HCT116 (cell line): ENCODE data around the gene PCDH19.

Source experiments
- ATF3 ChIP-seq: IDR thresholded peaks from 2 replicates; pipeline ENCODE4 v1.6.1; 2012
- CEBPB ChIP-seq: IDR thresholded peaks from 2 replicates; pipeline ENCODE4 v1.6.1; 2012; ENCODE audit warnings: low read depth
- POLR2A ChIP-seq: IDR thresholded peaks from 2 replicates; pipeline ENCODE4 v1.7.0; 2011; ENCODE audit warnings: borderline replicate concordance; ENCODE audit not compliant: insufficient read depth, insufficient read length; ENCODE audit errors: extremely low read depth
- POLR2AphosphoS5 ChIP-seq: IDR thresholded peaks from 2 replicates; pipeline ENCODE4 v1.6.1; 2011; ENCODE audit warnings: mild to moderate bottlenecking, low read depth, low read length, moderate library complexity
- REST ChIP-seq: IDR thresholded peaks from 2 replicates; pipeline ENCODE4 v1.6.1; 2012; ENCODE audit warnings: low read depth
- SRF ChIP-seq: IDR thresholded peaks from 2 replicates; pipeline ENCODE4 v1.6.1; 2012; ENCODE audit warnings: low read depth
- TF ChIP-seq, protein P1 (sequence below), 3 experiments: fragments of 200-600 bp in 1 of 3; sonication (generic) in 1 of 3; IDR thresholded peaks in 2 of 3; conservative IDR thresholded peaks in 1 of 3; 2 replicates each; pipeline ENCODE4 v1.5.1; 2012 to 2017; ENCODE audit warnings: low read depth in 2 of 3, low read length in 2 of 3, antibody characterized with exemption in 1 of 3, borderline replicate concordance in 1 of 3, control low read depth in 1 of 3, mild to moderate bottlenecking in 1 of 3, mixed read lengths in 1 of 3, mixed run types in 1 of 3, moderate library complexity in 1 of 3; ENCODE audit not compliant: insufficient read depth in 1 of 3

DNA sequence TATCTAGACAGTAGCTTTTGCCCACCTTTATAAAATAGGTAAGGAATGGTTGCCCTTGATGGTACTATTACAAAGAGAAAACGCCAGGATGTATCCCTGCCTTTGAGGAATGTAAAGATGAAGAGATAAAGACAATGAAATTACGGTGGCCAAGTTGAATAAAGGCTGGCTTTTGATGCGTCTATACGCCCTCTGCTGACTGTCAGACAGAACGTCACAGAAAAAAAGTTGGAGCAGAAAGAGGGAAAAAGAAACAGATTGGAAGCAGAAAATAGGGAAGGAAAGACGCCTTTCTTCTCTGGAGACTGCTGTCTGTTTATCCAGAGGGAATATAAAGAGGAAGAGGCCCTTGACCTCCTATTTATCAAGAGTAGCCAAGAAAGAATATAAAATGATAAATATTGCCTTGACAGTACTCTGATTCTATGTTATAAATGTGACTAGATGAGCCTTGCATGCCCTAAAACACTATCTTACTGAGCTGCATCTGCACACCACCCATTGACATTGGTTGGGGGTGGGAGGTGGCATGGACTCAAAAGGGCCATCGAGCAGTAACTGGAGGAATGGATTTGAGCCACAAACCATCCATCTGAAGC is 30.6 kb downstream of the PCDH19 start:
- TF ChIP-seq REST (no peak), POLR2A (no peak), POLR2AphosphoS5 (no peak), CEBPB (no peak), ATF3 (no peak), SRF (no peak)
- TF ChIP-seq, protein P1, sequence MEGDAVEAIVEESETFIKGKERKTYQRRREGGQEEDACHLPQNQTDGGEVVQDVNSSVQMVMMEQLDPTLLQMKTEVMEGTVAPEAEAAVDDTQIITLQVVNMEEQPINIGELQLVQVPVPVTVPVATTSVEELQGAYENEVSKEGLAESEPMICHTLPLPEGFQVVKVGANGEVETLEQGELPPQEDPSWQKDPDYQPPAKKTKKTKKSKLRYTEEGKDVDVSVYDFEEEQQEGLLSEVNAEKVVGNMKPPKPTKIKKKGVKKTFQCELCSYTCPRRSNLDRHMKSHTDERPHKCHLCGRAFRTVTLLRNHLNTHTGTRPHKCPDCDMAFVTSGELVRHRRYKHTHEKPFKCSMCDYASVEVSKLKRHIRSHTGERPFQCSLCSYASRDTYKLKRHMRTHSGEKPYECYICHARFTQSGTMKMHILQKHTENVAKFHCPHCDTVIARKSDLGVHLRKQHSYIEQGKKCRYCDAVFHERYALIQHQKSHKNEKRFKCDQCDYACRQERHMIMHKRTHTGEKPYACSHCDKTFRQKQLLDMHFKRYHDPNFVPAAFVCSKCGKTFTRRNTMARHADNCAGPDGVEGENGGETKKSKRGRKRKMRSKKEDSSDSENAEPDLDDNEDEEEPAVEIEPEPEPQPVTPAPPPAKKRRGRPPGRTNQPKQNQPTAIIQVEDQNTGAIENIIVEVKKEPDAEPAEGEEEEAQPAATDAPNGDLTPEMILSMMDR (IDR thresholded peaks at IDR 0.05 in 2 of 3, conservative IDR thresholded peaks at IDR 0.05 in 1 of 3; ENCODE audit: borderline replicate concordance in 1 of 3, insufficient read depth in 1 of 3, low read depth in 2 of 3, low read length in 2 of 3) = peak; percentile 15 to 63 (median 53); a peak in 4 of 6 replicates
